GM18508 (cell line): ENCODE results near the gene SEPSECS.
"Not testable (repeated sequence)": the region's sequence is repeated elsewhere in the genome, so short reads cannot be mapped to it uniquely, and the experiment has no call there.

Experiments used
- ATAC-seq: cut with Tn5 transposase; IDR thresholded peaks from one replicate; pipeline ENCODE4 v1.9.1; 2021; ENCODE audit warnings: moderate number of reproducible peaks; ENCODE audit not compliant: insufficient read depth, unreplicated experiment

SEPSECS gene

GRCh38 chr4:25089051-25089763 is 71.0 kb downstream of the SEPSECS start:
- ATAC-seq: no peak

- no peak for ATAC-seq
These were observed 71.9 kb downstream of the SEPSECS start for GRCh38 chr4:25088093-25088952.

- ATAC-seq: no peak
These were observed 74.6 kb downstream of the SEPSECS start for GRCh38 chr4:25085671-25086070.

GRCh38 chr4:25083441-25083840 is 76.8 kb downstream of the SEPSECS start:
- ATAC-seq: not testable (repeated sequence)

- no peak for ATAC-seq
These were observed 78.3 kb downstream of the SEPSECS start for GRCh38 chr4:25081866-25082471.

- peak; percentile 54 for ATAC-seq
These were observed 79.7 kb downstream of the SEPSECS start for GRCh38 chr4:25080571-25080970.

- ATAC-seq: no peak
These were observed 81.7 kb downstream of the SEPSECS start for GRCh38 chr4:25078523-25078922.

GRCh38 chr4:25076625-25077398 is 83.4 kb downstream of the SEPSECS start:
- ATAC-seq: no peak

GRCh38 chr4:25075851-25076250 is 84.4 kb downstream of the SEPSECS start:
- ATAC-seq: no peak

- no peak for ATAC-seq
These were observed 85.1 kb downstream of the SEPSECS start for GRCh38 chr4:25075129-25075528.

GRCh38 chr4:25070545-25070944 is 89.7 kb downstream of the SEPSECS start:
- ATAC-seq: no peak
